Esophagus muscularis mucosa (tissue), 4 donors: Measurements from ENCODE around the gene FGF19. TPM values are rescaled to one million over a fixed set of nuclear protein-coding genes. Genes with fewer than 3 reads are reported as not detected.

Source experiments
- DNase-seq: peaks from one replicate; pipeline ENCODE4 v3.0.0-alpha.2; 2017; ENCODE audit errors: extremely low spot score
- H3K27ac ChIP-seq, 4 donors: fragments of 200-600 bp; sonication (generic); replicated peaks in 1 of 4; 1 replicate in 3 of 4; 2 replicates in 1 of 4; pipeline ENCODE4 v1.5.1; 2016 to 2019; ENCODE audit warnings: mild to moderate bottlenecking in 1 of 4
- H3K27me3 ChIP-seq, 4 donors: fragments of 200-600 bp; sonication (generic); one replicate each; pipeline versions ENCODE4 v1.5.1 to v1.6.0; 2016 to 2019
- H3K36me3 ChIP-seq, 4 donors: fragments of 200-600 bp; sonication (generic); one replicate each; pipeline ENCODE4 v1.5.1; 2016 to 2019
- H3K4me1 ChIP-seq, 4 donors: fragments of 200-600 bp; sonication (generic); one replicate each; pipeline ENCODE4 v1.5.1; 2016 to 2019
- H3K4me3 ChIP-seq, 4 donors: fragments of 200-600 bp; sonication (generic); 1 replicate in 2 of 4; 2 replicates in 2 of 4; pipeline ENCODE4 v1.5.1; 2016 to 2019; ENCODE audit warnings: mild to moderate bottlenecking in 4 of 4, moderate library complexity in 1 of 4
- H3K9me3 ChIP-seq, 4 donors: fragments of 200-600 bp; sonication (generic); 1 replicate in 3 of 4; 2 replicates in 1 of 4; pipeline ENCODE4 v1.5.1; 2016 to 2019
- EP300 ChIP-seq: sonication (generic); formaldehyde crosslinking; IDR thresholded peaks from one replicate; pipeline ENCODE4 v1.6.1; 2017; ENCODE audit warnings: antibody characterized with exemption
- POLR2A ChIP-seq: fragments of 450-650 bp; IDR thresholded peaks from one replicate; pipeline ENCODE4 v1.6.1; 2017; ENCODE audit warnings: antibody characterized with exemption, moderate library complexity, mild to moderate bottlenecking, low read depth
- POLR2AphosphoS5 ChIP-seq, 2 donors: sonication (generic); formaldehyde crosslinking; IDR thresholded peaks; one replicate each; pipeline ENCODE4 v1.6.1; 2017; ENCODE audit warnings: antibody characterized with exemption in 2 of 2
- WGBS: methylation state at CpG from one replicate; pipeline ENCODE4 v1.1.5; 2018; 5-methylcytosine and 5-hydroxymethylcytosine counted together
- intact Hi-C: fragments of 100-400 bp; cut with DNase I; formaldehyde crosslinking; loops from one replicate; pipeline ENCODE4 v1.15.1; 2023
- total RNA-seq, 4 donors: library from RNA; depleted of rRNA; stranded (reverse); fragments of >200 nt; gene quantifications; one replicate each; pipeline versions ENCODE4 v1.1.0 to v1.2.1, GENCODE V29; 2016
- TF ChIP-seq, protein P1 (sequence below), 3 experiments: fragments of 200-600 bp in 2 of 3; fragments of 450-650 bp in 1 of 3; sonication (generic) in 2 of 3; IDR thresholded peaks; one replicate each; pipeline ENCODE4 v1.5.1; 2017 to 2019; ENCODE audit warnings: antibody characterized with exemption in 3 of 3, mild to moderate bottlenecking in 2 of 3, moderate library complexity in 1 of 3

FGF19 gene
- total RNA-seq, 4 donors from 2014 or later: not detected

- no peak for DNase-seq
- TF ChIP-seq, protein P1, sequence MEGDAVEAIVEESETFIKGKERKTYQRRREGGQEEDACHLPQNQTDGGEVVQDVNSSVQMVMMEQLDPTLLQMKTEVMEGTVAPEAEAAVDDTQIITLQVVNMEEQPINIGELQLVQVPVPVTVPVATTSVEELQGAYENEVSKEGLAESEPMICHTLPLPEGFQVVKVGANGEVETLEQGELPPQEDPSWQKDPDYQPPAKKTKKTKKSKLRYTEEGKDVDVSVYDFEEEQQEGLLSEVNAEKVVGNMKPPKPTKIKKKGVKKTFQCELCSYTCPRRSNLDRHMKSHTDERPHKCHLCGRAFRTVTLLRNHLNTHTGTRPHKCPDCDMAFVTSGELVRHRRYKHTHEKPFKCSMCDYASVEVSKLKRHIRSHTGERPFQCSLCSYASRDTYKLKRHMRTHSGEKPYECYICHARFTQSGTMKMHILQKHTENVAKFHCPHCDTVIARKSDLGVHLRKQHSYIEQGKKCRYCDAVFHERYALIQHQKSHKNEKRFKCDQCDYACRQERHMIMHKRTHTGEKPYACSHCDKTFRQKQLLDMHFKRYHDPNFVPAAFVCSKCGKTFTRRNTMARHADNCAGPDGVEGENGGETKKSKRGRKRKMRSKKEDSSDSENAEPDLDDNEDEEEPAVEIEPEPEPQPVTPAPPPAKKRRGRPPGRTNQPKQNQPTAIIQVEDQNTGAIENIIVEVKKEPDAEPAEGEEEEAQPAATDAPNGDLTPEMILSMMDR (IDR thresholded peaks at IDR 0.05): no peak
- TF ChIP-seq POLR2A (no peak), POLR2AphosphoS5 (IDR thresholded peaks at IDR 0.05) (no peak), EP300 (no peak)
- H3K9me3 ChIP-seq: no peaks in the 10 kb centered on the region
- H3K36me3 ChIP-seq: peaks cover 16 to 65% (median 51%) of the 10 kb centered on the region in 4 donors
- H3K4me1 ChIP-seq: peaks cover 0 to 6% (median 0%) of the 10 kb centered on the region in 4 donors
- intact Hi-C loops: no loop called here
- H3K27me3 ChIP-seq: no peaks in the 10 kb centered on the region
- 69% methylated on average over 16 of the region's 16 CpGs for WGBS
- H3K27ac ChIP-seq: no peak overlapping the region
- H3K4me3 ChIP-seq: no peak overlapping the region
These were observed 41.7 kb downstream of the FGF19 start for GRCh38 chr11:69662021-69662698.

- peaks cover 16 to 57% (median 44%) of the 10 kb centered on the region in 4 donors for H3K36me3 ChIP-seq
- no peak for DNase-seq
- peaks cover 0 to 6% (median 0%) of the 10 kb centered on the region in 4 donors for H3K4me1 ChIP-seq
- WGBS: 69% methylated on average over 10 of the region's 10 CpGs
- H3K27ac ChIP-seq: no peak overlapping the region
- TF ChIP-seq, protein P1 (IDR thresholded peaks at IDR 0.05): no peak
- TF ChIP-seq POLR2AphosphoS5 (IDR thresholded peaks at IDR 0.05) (no peak), EP300 (no peak), POLR2A (no peak)
- intact Hi-C loops: no loop called here
- H3K27me3 ChIP-seq: no peaks in the 10 kb centered on the region
- no peak overlapping the region for H3K4me3 ChIP-seq
- no peaks in the 10 kb centered on the region for H3K9me3 ChIP-seq
These were observed 42.5 kb downstream of the FGF19 start for GRCh38 chr11:69661413-69661715.

DNA sequence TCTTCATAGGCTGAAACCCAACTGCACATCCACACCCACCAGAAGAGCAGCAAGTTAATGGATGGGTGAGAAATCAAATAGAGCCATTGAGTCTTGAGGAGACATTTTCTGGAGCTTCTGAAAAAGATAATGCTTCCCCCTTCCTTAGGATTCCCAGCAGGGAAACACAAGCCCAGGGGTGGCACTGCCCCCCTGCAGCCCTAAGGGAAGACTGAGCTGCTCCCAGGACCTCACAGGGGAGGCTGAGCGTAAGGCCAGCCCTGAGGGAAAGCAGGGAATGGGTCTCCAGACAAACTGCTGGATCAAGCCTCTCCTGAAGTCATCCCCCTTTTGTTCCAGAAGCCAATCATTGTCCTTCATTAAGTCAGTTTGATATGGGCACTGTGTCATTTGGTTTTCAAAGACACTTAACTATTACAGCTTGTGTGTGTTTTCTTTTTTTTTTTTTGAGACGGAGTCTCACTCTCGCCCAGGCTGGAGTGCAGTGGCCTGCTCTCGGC lies 43.8 kb downstream of the FGF19 start:
- intact Hi-C loops: no loop called here
- Histone ChIP-seq H3K36me3 (peaks cover 16 to 43% (median 32%) of the 10 kb centered on the region in 4 donors), H3K4me1 (peaks cover 0 to 6% (median 0%) of the 10 kb centered on the region in 4 donors), H3K27me3 (no peaks in the 10 kb centered on the region), H3K9me3 (no peaks in the 10 kb centered on the region), H3K4me3 (no peak overlapping the region), H3K27ac (no peak overlapping the region)
- TF ChIP-seq POLR2AphosphoS5 (IDR thresholded peaks at IDR 0.05) (no peak), POLR2A (no peak), EP300 (no peak)
- TF ChIP-seq, protein P1 (IDR thresholded peaks at IDR 0.05): no peak
- DNase-seq: no peak
- WGBS: 93% methylated on average over 3 of the region's 4 CpGs

DNA sequence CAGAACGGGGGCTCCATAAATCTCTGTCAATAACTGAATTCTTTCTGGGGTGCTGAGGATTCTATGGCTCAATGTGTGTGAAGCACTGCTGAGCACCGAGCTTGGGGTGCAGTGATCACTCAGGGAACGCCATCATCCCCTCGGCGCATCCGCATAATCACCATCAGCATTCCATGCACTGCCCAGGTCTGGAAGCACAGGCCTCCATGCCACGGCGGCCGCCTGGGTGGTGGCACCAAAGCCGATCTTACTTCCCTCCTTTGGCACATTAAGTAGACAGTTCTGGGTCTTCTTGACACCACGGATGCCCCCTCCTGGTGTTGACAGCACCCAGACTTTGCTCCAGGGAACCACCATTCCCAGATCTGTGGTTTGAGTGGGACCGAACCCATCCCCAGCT lies 44.2 kb downstream of the FGF19 start:
- Histone ChIP-seq H3K27ac (no peak overlapping the region), H3K27me3 (no peaks in the 10 kb centered on the region), H3K36me3 (peaks cover 13 to 40% (median 27%) of the 10 kb centered on the region in 4 donors), H3K4me3 (no peak overlapping the region), H3K4me1 (peaks cover 0 to 6% (median 0%) of the 10 kb centered on the region in 4 donors), H3K9me3 (no peaks in the 10 kb centered on the region)
- intact Hi-C loops: no loop called here
- TF ChIP-seq, protein P1 (IDR thresholded peaks at IDR 0.05): no peak
- no peak for TF ChIP-seq EP300
- no peak for TF ChIP-seq POLR2A
- TF ChIP-seq POLR2AphosphoS5 (IDR thresholded peaks at IDR 0.05): no peak
- 92% methylated on average over 11 of the region's 12 CpGs for WGBS
- DNase-seq: no peak
